IPS-20b (cell line): Measurements from ENCODE around the gene RACGAP1.
"Not testable (repeated sequence)": the region's sequence is repeated elsewhere in the genome, so short reads cannot be mapped to it uniquely, and the experiment has no call there.

ENCODE experiments used
- H3K27ac ChIP-seq: one replicate; pipeline ENCODE4 v1.5.1; 2013; ENCODE audit warnings: low read length
- H3K27me3 ChIP-seq: 2 replicates; pipeline ENCODE4 v1.6.1; 2013; ENCODE audit warnings: mild to moderate bottlenecking, low read length, inconsistent platforms; ENCODE audit not compliant: insufficient read depth
- H3K36me3 ChIP-seq: 2 replicates; pipeline ENCODE4 v1.6.1; 2013; ENCODE audit warnings: low read depth, mild to moderate bottlenecking, inconsistent platforms, low read length, moderate library complexity; ENCODE audit not compliant: insufficient read depth
- H3K4me1 ChIP-seq: 2 replicates; pipeline ENCODE4 v1.6.1; 2013; ENCODE audit warnings: mild to moderate bottlenecking, control low read depth, inconsistent platforms, low read length, moderate library complexity; ENCODE audit not compliant: insufficient read depth
- H3K4me3 ChIP-seq: 2 replicates; pipeline ENCODE4 v1.5.1; 2013; ENCODE audit warnings: mild to moderate bottlenecking, low read length, inconsistent platforms
- H3K9ac ChIP-seq: 2 replicates; pipeline ENCODE4 v1.6.1; 2013; ENCODE audit warnings: low read depth, mild to moderate bottlenecking, inconsistent platforms, low read length, moderate library complexity
- H3K9me3 ChIP-seq: 2 replicates; pipeline ENCODE4 v1.6.1; 2013; ENCODE audit warnings: mild to moderate bottlenecking, low read depth, low read length, inconsistent platforms; ENCODE audit not compliant: insufficient read depth

Gene RACGAP1

GRCh38 chr12:50041062-50041860 lies 16.0 kb upstream of the RACGAP1 start:
- H3K36me3 ChIP-seq: no peaks in the 10 kb centered on the region
- peaks cover 22% of the 10 kb centered on the region; the same call in 1 of the 2 replicates for H3K27me3 ChIP-seq
- H3K9ac ChIP-seq: no peak overlapping the region
- no peaks in the 10 kb centered on the region for H3K4me1 ChIP-seq
- H3K9me3 ChIP-seq: no peaks in the 10 kb centered on the region
- H3K4me3 ChIP-seq: no peak overlapping the region
- no peak overlapping the region for H3K27ac ChIP-seq

- Histone ChIP-seq H3K4me3 (no peak overlapping the region), H3K4me1 (no peaks in the 10 kb centered on the region), H3K36me3 (no peaks in the 10 kb centered on the region), H3K27ac (no peak overlapping the region), H3K9ac (no peak overlapping the region), H3K9me3 (no peaks in the 10 kb centered on the region), H3K27me3 (peaks cover 22% of the 10 kb centered on the region; the same call in 1 of the 2 replicates)
Measured at GRCh38 chr12:50040657-50041056, 15.4 kb upstream of the RACGAP1 start.

- no peaks in the 10 kb centered on the region for H3K36me3 ChIP-seq
- H3K27me3 ChIP-seq: peaks cover 18% of the 10 kb centered on the region; the same call in 1 of the 2 replicates
- no peaks in the 10 kb centered on the region for H3K9me3 ChIP-seq
- no peaks in the 10 kb centered on the region for H3K4me1 ChIP-seq
- H3K9ac ChIP-seq: no peak overlapping the region
- no peak overlapping the region for H3K27ac ChIP-seq
- H3K4me3 ChIP-seq: no peak overlapping the region
Measured at GRCh38 chr12:50039151-50039835, 14.0 kb upstream of the RACGAP1 start.

- H3K9ac ChIP-seq: no peak overlapping the region
- H3K9me3 ChIP-seq: no peaks in the 10 kb centered on the region
Measured at GRCh38 chr12:50038336-50038735, 13.0 kb upstream of the RACGAP1 start.

GRCh38 chr12:50032854-50033581 lies 7.7 kb upstream of the RACGAP1 start:
- no peak overlapping the region for H3K27ac ChIP-seq
- H3K4me1 ChIP-seq: peaks cover 2% of the 10 kb centered on the region; the same call in 1 of the 2 replicates
- H3K27me3 ChIP-seq: peaks cover 11% of the 10 kb centered on the region
- peak overlapping the region; percentile 71; the same call in 1 of the 2 replicates for H3K4me3 ChIP-seq
- H3K9ac ChIP-seq: peak overlapping the region; percentile 15; the same call in 1 of the 2 replicates
- H3K36me3 ChIP-seq: no peaks in the 10 kb centered on the region
- no peaks in the 10 kb centered on the region for H3K9me3 ChIP-seq

More at GRCh38 chr12:50038336-50038735, 13.0 kb upstream of the RACGAP1 start:
- peaks cover 2% of the 10 kb centered on the region; the same call in 1 of the 2 replicates for H3K4me1 ChIP-seq
- no peak overlapping the region for H3K4me3 ChIP-seq
- H3K27ac ChIP-seq: no peak overlapping the region
- peaks cover 11% of the 10 kb centered on the region for H3K27me3 ChIP-seq
- H3K36me3 ChIP-seq: no peaks in the 10 kb centered on the region

- H3K9me3 ChIP-seq: no peaks in the 10 kb centered on the region
- H3K4me3 ChIP-seq: peak overlapping the region; percentile 71; the same call in 1 of the 2 replicates
- H3K9ac ChIP-seq: no peak overlapping the region
- H3K27me3 ChIP-seq: peaks cover 11% of the 10 kb centered on the region
- H3K4me1 ChIP-seq: peaks cover 2% of the 10 kb centered on the region; the same call in 1 of the 2 replicates
- no peaks in the 10 kb centered on the region for H3K36me3 ChIP-seq
- no peak overlapping the region for H3K27ac ChIP-seq
Measured at GRCh38 chr12:50032515-50032853, 7.2 kb upstream of the RACGAP1 start.

GRCh38 chr12:50030449-50030848 lies 5.2 kb upstream of the RACGAP1 start:
- H3K27ac ChIP-seq, H3K4me1 ChIP-seq, H3K4me3 ChIP-seq, H3K9me3 ChIP-seq, H3K9ac ChIP-seq, H3K36me3 ChIP-seq: not testable (repeated sequence)
- peaks cover 11% of the 10 kb centered on the region for H3K27me3 ChIP-seq

- H3K4me3 ChIP-seq: no peak overlapping the region
- no peaks in the 10 kb centered on the region for H3K36me3 ChIP-seq
- H3K27me3 ChIP-seq: no peaks in the 10 kb centered on the region
- H3K27ac ChIP-seq: no peak overlapping the region
- no peak overlapping the region for H3K9ac ChIP-seq
- no peaks in the 10 kb centered on the region for H3K4me1 ChIP-seq
- no peaks in the 10 kb centered on the region for H3K9me3 ChIP-seq
Measured at GRCh38 chr12:50026691-50027090, 1.4 kb upstream of the RACGAP1 start.

- H3K4me3 ChIP-seq: peak overlapping the region; percentile 94
- H3K27ac ChIP-seq: no peak overlapping the region
- no peaks in the 10 kb centered on the region for H3K27me3 ChIP-seq
- no peaks in the 10 kb centered on the region for H3K36me3 ChIP-seq
- H3K9ac ChIP-seq: peak overlapping the region; percentile 82; the same call in 1 of the 2 replicates
- H3K9me3 ChIP-seq: no peaks in the 10 kb centered on the region
- no peaks in the 10 kb centered on the region for H3K4me1 ChIP-seq
Measured at GRCh38 chr12:50024805-50025186, 498 bp downstream of the RACGAP1 start.

GRCh38 chr12:50024227-50024626 lies 1.1 kb downstream of the RACGAP1 start:
- no peaks in the 10 kb centered on the region for H3K4me1 ChIP-seq
- no peaks in the 10 kb centered on the region for H3K27me3 ChIP-seq
- H3K9me3 ChIP-seq: no peaks in the 10 kb centered on the region
- peak overlapping the region; percentile 94 for H3K4me3 ChIP-seq
- H3K36me3 ChIP-seq: no peaks in the 10 kb centered on the region
- H3K9ac ChIP-seq: peak overlapping the region; percentile 82; the same call in 1 of the 2 replicates
- no peak overlapping the region for H3K27ac ChIP-seq

GRCh38 chr12:50022903-50023302 lies 2.4 kb downstream of the RACGAP1 start:
- Histone ChIP-seq H3K4me3 (no peak overlapping the region), H3K9ac (no peak overlapping the region), H3K9me3 (no peaks in the 10 kb centered on the region), H3K27me3 (no peaks in the 10 kb centered on the region), H3K4me1 (no peaks in the 10 kb centered on the region; the same call in 1 of the 2 replicates), H3K27ac (no peak overlapping the region), H3K36me3 (no peaks in the 10 kb centered on the region)
